Liver (tissue), 9 donors: ENCODE data around the gene NFIA. TPM values are rescaled to one million over a fixed set of nuclear protein-coding genes. Genes with fewer than 3 reads are reported as not detected.

Source experiments
- DNase-seq: peaks from one replicate; pipeline ENCODE4 v3.0.0-alpha.2; 2017; ENCODE audit warnings: low spot score
- H3K27ac ChIP-seq, 2 donors: one replicate each; pipeline ENCODE4 v1.7.0; 2013; ENCODE audit warnings: inconsistent platforms in 2 of 2, low read length in 2 of 2, control low read depth in 1 of 2, low read depth in 1 of 2, mild to moderate bottlenecking in 1 of 2
- H3K27me3 ChIP-seq, 4 donors: one replicate each; pipeline versions ENCODE4 v1.6.1 to v1.7.0; 2013; ENCODE audit warnings: low read length in 3 of 4, inconsistent platforms in 1 of 4, mild to moderate bottlenecking in 1 of 4, moderate library complexity in 1 of 4; ENCODE audit not compliant: control insufficient read depth in 4 of 4, insufficient read depth in 4 of 4
- H3K36me3 ChIP-seq, 4 donors: one replicate each; pipeline versions ENCODE4 v1.6.1 to v1.7.0; 2013; ENCODE audit warnings: low read length in 3 of 4, mild to moderate bottlenecking in 3 of 4, low read depth in 1 of 4, moderate library complexity in 1 of 4; ENCODE audit not compliant: control insufficient read depth in 4 of 4, insufficient read depth in 3 of 4
- H3K4me1 ChIP-seq, 4 donors: one replicate each; pipeline versions ENCODE4 v1.6.1 to v1.7.0; 2013; ENCODE audit warnings: low read length in 3 of 4, mild to moderate bottlenecking in 3 of 4, moderate library complexity in 1 of 4; ENCODE audit not compliant: control insufficient read depth in 4 of 4, insufficient read depth in 4 of 4
- H3K4me3 ChIP-seq, 3 donors: one replicate each; pipeline versions ENCODE4 v1.6.1 to v1.7.0; 2013; ENCODE audit warnings: low read length in 3 of 3, control low read depth in 1 of 3, low read depth in 1 of 3, mild to moderate bottlenecking in 1 of 3
- H3K9ac ChIP-seq, 2 donors: one replicate each; pipeline ENCODE4 v1.7.0; 2013; ENCODE audit warnings: low read length in 2 of 2, mild to moderate bottlenecking in 2 of 2, moderate library complexity in 2 of 2, control low read depth in 1 of 2, low read depth in 1 of 2
- H3K9me3 ChIP-seq, 4 donors: one replicate each; pipeline versions ENCODE4 v1.6.1 to v1.7.0; 2013; ENCODE audit warnings: low read length in 3 of 4; ENCODE audit not compliant: control insufficient read depth in 4 of 4
- ATF3 ChIP-seq: IDR thresholded peaks from 2 replicates; pipeline ENCODE4 v1.6.1; 2016; ENCODE audit warnings: antibody characterized with exemption
- EGR1 ChIP-seq, 2 donors: IDR thresholded peaks; 2 replicates each; pipeline ENCODE4 v1.6.1; 2016 to 2018; ENCODE audit warnings: antibody characterized with exemption in 2 of 2, low read depth in 2 of 2
- FOXA1 ChIP-seq: IDR thresholded peaks from 2 replicates; pipeline ENCODE4 v1.6.1; 2016; ENCODE audit warnings: antibody characterized with exemption
- FOXA2 ChIP-seq: IDR thresholded peaks from 2 replicates; pipeline ENCODE4 v1.6.1; 2016; ENCODE audit warnings: antibody characterized with exemption
- GABPA ChIP-seq, 2 donors: IDR thresholded peaks in 1 of 2; conservative IDR thresholded peaks in 1 of 2; 2 replicates each; pipeline ENCODE4 v1.6.1; 2016; ENCODE audit warnings: antibody characterized with exemption in 2 of 2, mild to moderate bottlenecking in 1 of 2, moderate library complexity in 1 of 2
- HNF4A ChIP-seq, 2 donors: conservative IDR thresholded peaks; 2 replicates each; pipeline ENCODE4 v1.6.1; 2016; ENCODE audit warnings: antibody characterized with exemption in 2 of 2, mild to moderate bottlenecking in 2 of 2
- HNF4G ChIP-seq: IDR thresholded peaks from 2 replicates; pipeline ENCODE4 v1.6.1; 2016; ENCODE audit warnings: antibody characterized with exemption
- JUND ChIP-seq, 2 donors: IDR thresholded peaks; 2 replicates each; pipeline ENCODE4 v1.6.1; 2016; ENCODE audit warnings: antibody characterized with exemption in 2 of 2
- NR2F2 ChIP-seq: IDR thresholded peaks from 2 replicates; pipeline ENCODE4 v1.6.1; 2016; ENCODE audit warnings: antibody characterized with exemption
- RAD21 ChIP-seq, 2 donors: IDR thresholded peaks; 2 replicates each; pipeline ENCODE4 v1.6.1; 2016; ENCODE audit warnings: antibody characterized with exemption in 2 of 2, mild to moderate bottlenecking in 2 of 2
- SP1 ChIP-seq: IDR thresholded peaks from 2 replicates; pipeline ENCODE4 v1.6.1; 2018; ENCODE audit warnings: antibody characterized with exemption, mild to moderate bottlenecking
- TAF1 ChIP-seq: conservative IDR thresholded peaks from 2 replicates; pipeline ENCODE4 v1.6.1; 2016; ENCODE audit warnings: antibody characterized with exemption, mild to moderate bottlenecking
- YY1 ChIP-seq: IDR thresholded peaks from 2 replicates; pipeline ENCODE4 v1.6.1; 2016; ENCODE audit warnings: antibody characterized with exemption, mild to moderate bottlenecking
- WGBS: extraction: QIAGEN DNeasy Blood & Tissue Kit; methylation state at CpG from one replicate; pipeline ENCODE4 v1.1.7; 2013; 5-methylcytosine and 5-hydroxymethylcytosine counted together
- polyA plus RNA-seq, 2 donors: library from polyadenylated mRNA; stranded (reverse) in 1 of 2; unstranded in 1 of 2; fragments of 200-250 nt in 1 of 2; fragments of >200 nt in 1 of 2; fragmentation: Nextera tagmentation in 1 of 2; extraction: Ambion mirVana in 1 of 2; gene quantifications; one replicate each; pipeline versions ENCODE4 v1.2.1 to v1.2.3, GENCODE V29; 2013 to 2015
- total RNA-seq, 2 donors: library from RNA; depleted of rRNA; stranded (reverse); fragments of >200 nt; gene quantifications; one replicate each; pipeline ENCODE4 v1.2.3, GENCODE V29; 2014
- TF ChIP-seq, protein P1 (sequence below): IDR thresholded peaks from 2 replicates; pipeline ENCODE4 v1.6.1; 2016; ENCODE audit warnings: antibody characterized with exemption, mild to moderate bottlenecking
- TF ChIP-seq, protein P2 (sequence below): fragments of 150-350 bp; IDR thresholded peaks from 2 replicates; pipeline ENCODE4 v1.5.1; 2017; ENCODE audit warnings: improper control_type of control experiment, low read depth, low read length; ENCODE audit not compliant: missing input control
- donor health status: healthy.
- donor health status: healthy.
- donor health status: healthy.
- donor health status: healthy.
- donor health status: healthy.

NFIA gene
- total and polyA plus RNA-seq, 4 donors, result 6.8 to 53.7 (median 22.2) TPM

GRCh38 chr1:61426254-61426653 is 343.9 kb downstream of the NFIA start:
- Histone ChIP-seq H3K36me3 (peaks cover 0 to 10% (median 4%) of the 10 kb centered on the region in 4 donors), H3K9me3 (no peaks in the 10 kb centered on the region), H3K4me3 (no peak overlapping the region), H3K9ac (no peak overlapping the region), H3K27ac (no peak overlapping the region), H3K4me1 (no peaks in the 10 kb centered on the region), H3K27me3 (no peaks in the 10 kb centered on the region)
- TF ChIP-seq HNF4A (conservative IDR thresholded peaks at IDR 0.05) (no peak), JUND (IDR thresholded peaks at IDR 0.05) (no peak), FOXA1 (no peak), GABPA (IDR thresholded peaks at IDR 0.05 in 1 of 2, conservative IDR thresholded peaks at IDR 0.05 in 1 of 2) (no peak), ATF3 (no peak), FOXA2 (no peak), SP1 (no peak), TAF1 (no peak), YY1 (no peak), NR2F2 (no peak), EGR1 (IDR thresholded peaks at IDR 0.05; ENCODE audit: low read depth in 2 of 2) (no peak), HNF4G (no peak), RAD21 (IDR thresholded peaks at IDR 0.05) (no peak)
- TF ChIP-seq, protein P1, sequence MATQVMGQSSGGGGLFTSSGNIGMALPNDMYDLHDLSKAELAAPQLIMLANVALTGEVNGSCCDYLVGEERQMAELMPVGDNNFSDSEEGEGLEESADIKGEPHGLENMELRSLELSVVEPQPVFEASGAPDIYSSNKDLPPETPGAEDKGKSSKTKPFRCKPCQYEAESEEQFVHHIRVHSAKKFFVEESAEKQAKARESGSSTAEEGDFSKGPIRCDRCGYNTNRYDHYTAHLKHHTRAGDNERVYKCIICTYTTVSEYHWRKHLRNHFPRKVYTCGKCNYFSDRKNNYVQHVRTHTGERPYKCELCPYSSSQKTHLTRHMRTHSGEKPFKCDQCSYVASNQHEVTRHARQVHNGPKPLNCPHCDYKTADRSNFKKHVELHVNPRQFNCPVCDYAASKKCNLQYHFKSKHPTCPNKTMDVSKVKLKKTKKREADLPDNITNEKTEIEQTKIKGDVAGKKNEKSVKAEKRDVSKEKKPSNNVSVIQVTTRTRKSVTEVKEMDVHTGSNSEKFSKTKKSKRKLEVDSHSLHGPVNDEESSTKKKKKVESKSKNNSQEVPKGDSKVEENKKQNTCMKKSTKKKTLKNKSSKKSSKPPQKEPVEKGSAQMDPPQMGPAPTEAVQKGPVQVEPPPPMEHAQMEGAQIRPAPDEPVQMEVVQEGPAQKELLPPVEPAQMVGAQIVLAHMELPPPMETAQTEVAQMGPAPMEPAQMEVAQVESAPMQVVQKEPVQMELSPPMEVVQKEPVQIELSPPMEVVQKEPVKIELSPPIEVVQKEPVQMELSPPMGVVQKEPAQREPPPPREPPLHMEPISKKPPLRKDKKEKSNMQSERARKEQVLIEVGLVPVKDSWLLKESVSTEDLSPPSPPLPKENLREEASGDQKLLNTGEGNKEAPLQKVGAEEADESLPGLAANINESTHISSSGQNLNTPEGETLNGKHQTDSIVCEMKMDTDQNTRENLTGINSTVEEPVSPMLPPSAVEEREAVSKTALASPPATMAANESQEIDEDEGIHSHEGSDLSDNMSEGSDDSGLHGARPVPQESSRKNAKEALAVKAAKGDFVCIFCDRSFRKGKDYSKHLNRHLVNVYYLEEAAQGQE, result no peak
- 77% methylated on average over 12 of the region's 12 CpGs for WGBS
- DNase-seq, result no peak

GRCh38 chr1:61426885-61427284 is 344.5 kb downstream of the NFIA start:
- H3K27me3 ChIP-seq, result no peaks in the 10 kb centered on the region
- WGBS, result 97% methylated on average over 2 of the region's 2 CpGs
- peaks cover 0 to 10% (median 4%) of the 10 kb centered on the region in 4 donors for H3K36me3 ChIP-seq
- DNase-seq, result no peak
- H3K9me3 ChIP-seq, result no peaks in the 10 kb centered on the region
- no peak overlapping the region for H3K4me3 ChIP-seq
- TF ChIP-seq HNF4A (conservative IDR thresholded peaks at IDR 0.05), result no peak
- no peak for TF ChIP-seq FOXA1
- TF ChIP-seq, protein P1, result no peak
- TF ChIP-seq, protein P2, sequence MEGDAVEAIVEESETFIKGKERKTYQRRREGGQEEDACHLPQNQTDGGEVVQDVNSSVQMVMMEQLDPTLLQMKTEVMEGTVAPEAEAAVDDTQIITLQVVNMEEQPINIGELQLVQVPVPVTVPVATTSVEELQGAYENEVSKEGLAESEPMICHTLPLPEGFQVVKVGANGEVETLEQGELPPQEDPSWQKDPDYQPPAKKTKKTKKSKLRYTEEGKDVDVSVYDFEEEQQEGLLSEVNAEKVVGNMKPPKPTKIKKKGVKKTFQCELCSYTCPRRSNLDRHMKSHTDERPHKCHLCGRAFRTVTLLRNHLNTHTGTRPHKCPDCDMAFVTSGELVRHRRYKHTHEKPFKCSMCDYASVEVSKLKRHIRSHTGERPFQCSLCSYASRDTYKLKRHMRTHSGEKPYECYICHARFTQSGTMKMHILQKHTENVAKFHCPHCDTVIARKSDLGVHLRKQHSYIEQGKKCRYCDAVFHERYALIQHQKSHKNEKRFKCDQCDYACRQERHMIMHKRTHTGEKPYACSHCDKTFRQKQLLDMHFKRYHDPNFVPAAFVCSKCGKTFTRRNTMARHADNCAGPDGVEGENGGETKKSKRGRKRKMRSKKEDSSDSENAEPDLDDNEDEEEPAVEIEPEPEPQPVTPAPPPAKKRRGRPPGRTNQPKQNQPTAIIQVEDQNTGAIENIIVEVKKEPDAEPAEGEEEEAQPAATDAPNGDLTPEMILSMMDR, result no peak
- no peak for TF ChIP-seq JUND (IDR thresholded peaks at IDR 0.05)
- no peak for TF ChIP-seq YY1
- no peak overlapping the region for H3K9ac ChIP-seq
- H3K27ac ChIP-seq, result no peak overlapping the region
- H3K4me1 ChIP-seq, result no peaks in the 10 kb centered on the region
